RKO (cell line): Measurements from ENCODE around the gene PRG3.
"Not testable (repeated sequence)": the region's sequence is repeated elsewhere in the genome, so short reads cannot be mapped to it uniquely, and the experiment has no call there.

ENCODE experiments used
- DNase-seq: peaks from one replicate; pipeline ENCODE4 v3.0.0-alpha.2; 2016; ENCODE audit warnings: low spot score

Gene PRG3

DNA sequence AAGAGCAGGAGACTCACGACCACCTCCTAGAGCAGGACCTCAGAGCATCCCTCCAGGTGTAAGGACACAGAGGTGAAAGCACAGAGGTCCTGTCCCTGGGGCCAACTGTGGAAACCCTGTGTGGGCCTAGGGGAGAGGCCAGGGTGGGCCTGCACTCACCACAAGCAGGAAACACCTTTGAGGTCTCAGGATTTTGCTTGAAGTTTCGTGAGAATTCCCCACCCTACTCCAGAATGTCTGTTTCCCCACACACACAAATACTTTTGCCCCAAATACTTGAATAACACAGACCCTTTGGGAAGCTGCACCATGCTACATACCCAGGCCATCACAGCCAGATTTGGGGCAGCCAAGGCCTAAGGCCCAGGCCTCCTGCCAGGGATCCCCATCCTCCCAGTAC lies 27.8 kb upstream of the PRG3 start:
- DNase-seq: no peak

DNA sequence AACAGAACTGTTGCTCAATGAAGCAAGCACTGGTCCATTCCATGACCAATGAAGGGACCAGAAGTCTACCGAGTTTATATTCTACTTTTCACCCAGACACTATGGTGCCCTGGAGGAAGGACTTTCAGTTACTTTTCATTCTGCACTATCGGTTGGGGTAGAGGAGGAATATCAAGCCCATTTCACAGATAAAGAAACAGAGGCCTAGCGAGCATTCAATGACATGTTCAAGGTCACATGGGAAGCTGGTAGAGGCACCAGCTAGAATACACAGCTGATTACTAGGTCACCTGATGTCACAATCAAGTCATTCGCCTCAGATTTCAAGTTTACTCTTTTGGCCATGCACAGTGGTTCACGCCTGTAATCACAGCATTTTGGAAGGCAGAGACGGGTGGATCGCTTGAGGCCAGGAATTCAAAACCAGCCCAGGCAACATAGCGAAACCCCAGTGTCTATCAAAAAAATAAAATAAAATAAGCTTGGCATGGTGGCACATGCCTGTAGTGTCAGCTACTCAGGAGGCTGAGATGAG lies 27.1 kb upstream of the PRG3 start:
- DNase-seq: no peak

DNA sequence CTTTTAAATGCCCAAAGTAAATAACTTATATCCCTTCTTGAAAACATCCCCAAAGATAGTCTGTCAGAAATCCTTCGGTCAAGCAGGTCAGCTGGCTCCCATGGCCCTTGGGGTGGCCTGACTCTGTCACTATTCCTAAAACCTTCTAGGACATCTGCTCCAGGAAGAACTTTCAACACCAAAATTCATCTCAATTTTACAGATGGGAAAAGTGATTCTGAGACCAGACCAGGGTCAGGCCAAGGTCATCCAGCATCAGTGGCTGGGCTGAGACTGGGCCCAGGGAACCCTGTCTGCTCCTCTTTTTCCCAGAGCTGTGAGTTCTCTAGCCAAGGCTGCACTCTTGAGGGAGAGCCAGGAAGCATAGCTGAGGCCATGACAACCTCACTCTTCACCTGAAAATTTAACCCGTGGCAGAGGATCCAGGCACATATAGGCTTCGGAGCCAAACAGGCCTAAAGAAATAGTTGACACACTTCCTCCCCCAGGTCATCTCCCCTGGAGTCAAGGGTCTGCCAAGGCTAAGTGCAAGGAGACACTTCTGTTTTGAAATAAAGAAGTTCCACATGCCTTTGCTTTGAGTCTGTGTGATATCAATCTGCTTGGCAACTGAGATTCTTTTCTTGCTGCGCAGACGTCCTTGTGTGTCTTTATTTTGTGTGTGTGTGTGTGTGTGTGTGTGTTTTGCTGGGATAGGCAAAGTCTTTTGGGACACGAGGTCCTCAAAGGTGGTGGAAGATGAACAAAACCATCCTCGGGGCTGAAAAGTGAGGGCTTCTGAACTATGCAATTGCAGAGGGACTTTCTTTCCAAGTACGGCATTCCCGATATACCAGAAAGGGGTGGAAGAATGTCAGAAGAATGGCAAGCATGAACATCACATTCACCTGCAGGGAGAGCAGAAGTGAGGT lies 26.3 kb upstream of the PRG3 start:
- no peak for DNase-seq

DNA sequence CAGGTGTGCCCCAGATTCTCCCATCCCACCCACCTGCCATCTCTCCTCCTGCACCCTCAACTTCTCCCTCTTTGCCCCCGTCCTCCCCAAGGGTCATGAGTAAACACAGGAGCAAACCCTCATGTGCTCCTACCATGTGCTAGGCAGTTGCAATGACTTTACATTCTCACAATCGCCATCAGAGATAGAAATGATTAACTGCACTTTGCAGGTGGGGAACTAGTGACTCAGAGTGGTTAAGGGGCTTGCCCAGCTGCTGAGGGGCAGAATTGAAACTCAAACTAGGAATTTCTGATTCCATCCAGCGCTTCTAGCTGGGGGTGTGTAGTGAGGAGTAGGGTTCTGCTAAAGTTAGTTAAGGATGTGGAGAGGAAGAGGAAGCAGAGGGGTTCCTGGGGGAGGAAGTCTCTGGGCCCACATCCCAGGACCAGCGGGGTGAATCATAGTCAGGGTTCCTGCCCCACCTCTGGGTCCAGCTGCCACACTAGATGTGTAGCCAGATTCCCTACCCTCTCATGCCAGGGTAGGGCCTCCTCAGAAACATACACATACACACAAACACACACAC lies 25.5 kb upstream of the PRG3 start:
- DNase-seq: no peak

DNA sequence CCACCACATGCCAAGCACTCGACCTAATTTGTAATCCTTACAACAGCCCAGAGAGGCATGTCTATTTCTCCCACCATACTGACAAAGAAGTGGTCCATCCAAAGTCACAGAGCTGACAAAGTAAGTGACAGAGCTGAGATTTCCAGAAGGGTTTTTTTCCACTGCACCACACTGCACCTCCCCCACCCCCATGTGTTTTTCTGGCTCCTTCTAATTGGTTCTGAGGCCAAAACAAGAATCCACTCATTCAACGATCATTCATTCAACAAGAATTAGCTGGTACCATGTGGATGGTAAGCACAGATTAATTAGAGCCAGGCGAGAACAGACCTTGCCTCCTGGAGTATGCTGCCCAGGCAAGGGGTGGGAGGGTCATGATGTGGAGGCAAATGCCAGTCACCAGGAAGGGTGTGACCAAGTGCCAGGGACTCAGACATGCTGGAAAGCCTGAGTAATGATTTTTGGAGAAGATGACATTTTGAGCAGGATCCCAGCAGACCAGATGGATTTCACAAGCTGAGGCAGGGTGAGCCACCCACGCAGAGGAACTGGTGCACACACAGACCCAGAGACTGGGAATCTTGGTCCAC lies 24.4 kb upstream of the PRG3 start:
- DNase-seq: no peak

DNA sequence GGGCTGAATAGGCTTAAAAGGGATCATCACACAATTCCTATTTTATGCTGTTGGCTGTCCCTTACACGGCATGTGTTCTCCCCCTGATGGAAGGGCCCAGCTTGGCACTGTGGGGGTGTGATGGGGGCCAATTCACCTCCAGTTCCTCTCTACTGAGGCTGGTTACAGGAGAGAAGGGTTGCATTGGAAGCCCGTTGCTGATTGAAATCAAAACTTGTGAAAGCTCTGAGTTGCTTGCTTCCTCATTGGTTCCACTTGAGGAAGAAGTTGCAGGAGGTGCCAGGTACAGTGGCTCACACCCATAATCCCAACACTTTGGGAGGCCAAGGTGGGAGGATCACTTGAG lies 22.8 kb upstream of the PRG3 start:
- DNase-seq: no peak

DNA sequence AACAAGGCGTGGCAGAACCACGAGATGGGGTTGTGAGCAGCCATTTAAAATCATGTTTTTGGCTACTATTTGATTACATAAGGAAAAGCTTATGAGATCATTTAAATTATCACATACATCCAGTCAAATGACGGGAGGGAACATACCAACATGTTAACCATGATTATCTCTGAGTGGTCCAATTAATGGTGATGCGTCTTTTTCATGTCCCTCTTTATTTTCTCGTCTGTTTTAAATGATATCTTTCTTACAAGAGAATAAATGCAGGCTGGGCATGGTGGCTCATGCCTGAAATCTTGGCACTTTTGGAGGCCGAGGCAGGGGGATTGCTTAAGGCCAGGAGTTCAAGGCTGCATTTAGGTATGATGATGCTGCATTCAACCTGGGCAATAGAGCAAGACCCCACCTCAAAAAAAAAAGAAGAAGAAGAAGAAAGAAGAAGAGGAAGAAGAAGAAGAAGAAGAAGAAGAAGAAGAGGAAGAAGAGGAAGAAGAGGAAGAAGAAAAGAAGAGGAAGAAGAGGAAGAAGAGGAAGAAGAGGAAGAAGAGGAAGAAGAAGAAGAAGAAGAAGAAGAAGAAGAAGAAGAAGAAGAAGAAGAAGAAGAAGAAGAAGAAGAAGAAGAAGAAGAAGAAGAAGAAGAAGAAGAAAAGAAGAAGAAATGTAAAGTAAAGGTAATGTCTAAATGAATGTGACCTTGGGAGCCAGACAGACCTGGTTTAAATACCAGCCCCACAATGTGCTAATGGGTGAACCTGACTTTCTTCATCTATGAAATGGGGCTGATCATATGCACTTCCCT lies 22.3 kb upstream of the PRG3 start:
- DNase-seq: not testable (repeated sequence)

DNA sequence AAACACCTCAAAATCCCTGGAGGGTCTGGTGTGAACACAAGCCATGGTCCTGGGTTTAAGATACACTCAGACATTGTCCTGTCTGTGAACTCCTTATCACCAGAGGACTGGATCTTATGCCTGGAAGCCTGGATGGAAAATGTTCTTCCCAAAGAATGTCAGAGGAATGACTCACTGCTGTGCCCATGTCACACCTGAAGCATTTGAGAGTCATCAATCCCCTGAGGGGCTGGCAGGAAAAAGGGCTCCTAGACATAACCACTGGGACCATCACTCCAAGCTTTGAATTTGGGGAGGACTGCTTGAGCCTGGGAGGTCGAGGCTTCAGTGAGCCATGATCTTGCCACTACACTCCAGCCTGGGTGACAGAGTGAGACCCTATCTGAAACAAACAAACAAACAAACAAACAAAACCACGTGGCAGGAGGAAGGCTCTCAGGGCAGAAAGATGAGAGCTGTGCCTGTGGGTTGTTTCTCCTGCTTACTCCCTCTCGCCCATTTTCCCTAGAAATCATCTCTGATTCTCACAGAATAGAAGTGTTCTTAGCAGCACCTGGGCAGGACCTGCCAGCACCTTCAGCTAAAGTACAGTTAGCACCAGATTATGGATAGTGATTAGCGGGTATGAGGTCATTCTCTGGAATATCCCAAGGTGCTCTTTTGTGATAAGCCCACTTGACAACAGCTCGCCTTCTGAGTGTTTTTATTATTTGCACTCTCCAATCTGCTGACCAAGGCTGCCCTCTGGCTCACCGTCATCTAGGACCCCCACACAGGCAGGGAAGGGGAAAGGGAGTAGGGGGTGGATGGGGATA lies 21.4 kb upstream of the PRG3 start:
- DNase-seq: no peak

DNA sequence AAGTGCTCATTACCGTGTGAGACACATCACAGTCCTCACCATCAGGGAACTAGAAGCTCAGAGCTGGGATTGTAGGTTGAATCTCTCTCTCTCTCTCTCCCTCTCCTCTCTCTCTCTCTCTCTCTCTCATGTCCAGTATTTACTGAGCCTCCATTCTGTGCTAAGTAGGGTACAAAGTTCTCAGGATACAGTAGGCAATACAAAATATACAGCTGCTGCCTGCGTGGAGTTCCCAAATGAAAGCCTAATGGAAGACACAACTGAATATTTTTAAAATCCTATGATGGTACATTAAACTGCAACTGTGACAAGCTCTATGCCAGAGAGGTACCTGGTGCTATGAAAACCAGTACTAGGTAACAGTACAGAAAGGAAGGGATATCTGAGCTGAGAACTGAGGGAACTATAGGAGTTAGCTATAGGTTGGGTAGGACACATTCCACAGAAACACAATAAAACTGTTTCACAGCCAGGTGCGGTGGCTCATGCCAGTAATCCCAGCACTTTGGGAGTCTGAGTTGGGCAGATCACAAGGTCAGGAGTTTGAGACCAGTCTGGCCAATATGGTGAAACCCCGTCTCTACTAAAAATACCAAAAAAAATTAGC lies 19.1 kb upstream of the PRG3 start:
- DNase-seq: no peak

DNA sequence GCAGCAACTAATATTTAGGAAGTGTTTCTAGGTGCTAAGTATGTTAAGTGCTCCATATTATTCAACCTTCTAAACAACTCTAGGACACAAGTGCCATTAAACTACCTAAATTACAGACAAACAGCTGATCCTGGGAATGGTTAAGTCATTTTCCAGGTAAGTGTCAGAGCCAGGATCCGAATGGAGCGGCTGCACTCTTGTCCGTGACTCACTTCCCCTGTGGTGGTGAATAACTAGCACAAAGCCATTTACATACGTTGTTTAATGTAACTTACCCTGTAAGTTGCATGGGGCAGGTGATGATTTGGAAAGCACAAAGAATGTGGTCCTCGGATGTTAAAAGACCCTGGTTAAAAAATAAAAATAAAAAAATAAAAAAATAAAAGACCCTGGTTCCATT lies 18.3 kb upstream of the PRG3 start:
- DNase-seq: peak; percentile 52

DNA sequence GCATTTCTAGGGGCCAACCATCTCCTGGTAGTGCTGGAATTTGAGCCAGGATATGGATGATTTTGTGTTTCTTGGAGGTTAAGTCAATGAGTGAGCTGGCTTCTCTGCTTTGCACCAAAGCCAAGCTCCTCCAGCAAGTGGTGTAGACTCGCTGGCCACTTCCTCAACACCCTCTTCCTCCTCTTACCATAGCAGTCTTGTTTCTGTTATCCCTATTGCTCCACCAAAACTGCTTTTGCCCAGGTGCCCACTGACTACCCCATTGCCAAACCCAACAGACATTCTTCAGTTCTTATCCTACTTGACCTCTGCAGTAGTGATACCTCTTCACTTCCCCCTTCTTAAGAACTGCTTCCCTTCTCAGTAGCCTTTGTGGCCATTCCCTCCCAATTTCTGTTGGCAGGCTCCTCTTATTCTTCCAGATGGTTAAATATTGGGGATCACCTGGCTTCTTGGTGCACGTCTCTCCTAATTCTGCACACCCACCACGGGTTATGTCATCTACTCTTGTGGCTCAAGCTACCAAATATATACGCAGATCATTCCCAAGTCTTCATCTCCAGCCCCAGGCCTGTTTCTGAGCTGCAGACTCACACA lies 16.5 kb upstream of the PRG3 start:
- DNase-seq: no peak

DNA sequence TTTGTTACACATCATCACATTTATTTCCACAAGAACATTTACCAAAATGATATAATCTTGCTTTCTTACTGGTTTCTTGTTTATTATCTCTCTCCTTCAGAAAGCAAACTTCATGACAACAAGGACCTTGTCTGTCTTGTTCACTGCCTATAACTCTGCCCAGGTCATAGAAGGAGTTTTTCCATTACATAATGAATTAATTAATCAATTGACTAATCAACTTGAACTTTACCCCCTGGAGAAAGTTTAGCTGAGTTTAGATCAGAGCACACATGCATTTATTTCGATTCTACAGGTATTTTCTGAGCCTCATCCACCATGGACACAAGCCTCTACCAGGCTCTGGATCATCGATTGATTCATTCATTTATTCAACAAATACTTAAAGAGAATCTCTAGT lies 15.8 kb upstream of the PRG3 start:
- DNase-seq: no peak

DNA sequence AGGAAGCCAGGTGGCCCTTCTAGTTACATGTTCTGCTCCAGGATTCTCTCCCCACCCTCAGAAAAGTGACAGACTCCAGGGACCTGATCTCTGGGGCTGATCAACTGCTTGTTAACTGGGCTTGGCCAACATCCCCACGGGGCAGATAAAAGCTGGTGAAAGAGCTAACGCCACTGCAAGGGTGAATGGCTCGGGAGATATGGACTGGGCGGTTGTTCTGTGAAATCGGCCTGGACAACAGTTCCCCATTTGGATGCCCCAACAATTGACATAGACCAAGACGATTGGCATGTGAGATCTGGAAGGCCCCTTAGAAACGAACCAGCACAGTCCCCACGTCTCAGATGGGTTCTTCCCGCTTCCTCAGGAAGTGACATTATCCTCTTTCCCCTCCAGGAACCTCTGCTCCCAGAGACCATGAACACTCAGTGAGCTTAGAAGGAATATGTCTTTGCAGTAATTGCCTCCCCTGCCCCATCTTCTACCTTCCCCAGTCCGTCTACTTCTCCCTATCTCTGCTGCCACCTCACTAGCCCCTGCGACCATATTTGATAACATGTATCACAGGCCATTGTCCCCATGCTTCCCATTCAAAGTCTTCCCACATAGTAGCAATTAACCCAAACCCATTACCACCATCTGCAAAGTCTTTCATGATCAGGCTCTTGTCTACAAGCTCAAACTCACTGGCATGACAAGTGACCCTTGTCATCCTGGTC lies 15.1 kb upstream of the PRG3 start:
- DNase-seq: no peak

DNA sequence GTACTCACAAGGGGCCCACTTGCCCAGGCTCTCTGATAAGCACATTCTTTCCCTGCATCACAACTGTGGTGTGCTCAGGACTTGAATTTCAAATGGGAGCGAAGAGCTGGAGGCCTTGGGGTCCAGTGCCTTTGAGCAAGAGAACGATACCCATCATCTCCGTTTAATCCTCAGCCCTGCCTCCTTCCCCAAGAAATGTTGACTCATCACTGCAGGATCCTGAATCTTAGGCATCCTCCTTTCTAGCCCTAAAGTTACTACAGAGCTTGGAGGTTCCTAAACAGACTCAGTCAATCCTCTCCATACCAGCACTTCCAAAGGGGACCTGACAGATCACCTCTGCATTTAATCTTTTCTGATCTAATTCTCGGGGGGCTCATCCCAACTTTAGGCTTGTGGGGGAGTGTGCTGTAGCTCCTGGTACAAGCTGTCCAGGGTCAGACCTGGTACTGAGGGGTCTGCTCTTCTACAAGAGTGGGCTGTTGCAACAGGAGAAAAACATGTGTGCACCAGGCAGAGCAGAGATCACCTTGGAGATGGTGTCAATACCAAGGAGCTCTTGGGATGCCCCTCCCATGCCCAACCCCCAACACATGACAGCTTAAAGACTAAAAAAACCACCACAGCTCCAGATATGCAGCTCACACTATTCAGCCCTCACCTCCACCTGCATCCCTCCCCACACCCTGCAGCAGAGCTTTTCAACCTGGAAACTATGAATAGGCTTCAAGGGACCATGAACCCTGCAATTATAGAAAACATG lies 13.4 kb upstream of the PRG3 start:
- DNase-seq: no peak

DNA sequence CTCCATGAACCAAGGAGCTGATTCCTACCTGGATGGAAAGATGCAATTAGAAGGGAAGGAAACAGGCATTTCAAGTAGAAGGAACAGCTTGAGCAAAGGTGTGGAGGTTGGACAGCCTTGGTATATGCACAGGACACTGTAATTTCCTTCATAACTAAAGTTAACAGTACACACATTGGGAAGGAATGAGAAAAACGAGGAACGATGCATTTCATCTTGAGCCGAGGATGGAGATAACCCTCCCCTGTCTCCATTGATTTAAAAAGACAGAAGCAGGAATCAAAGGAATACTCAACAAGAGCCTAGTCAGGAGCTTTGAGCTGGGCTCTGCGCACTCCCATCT lies 11.8 kb upstream of the PRG3 start:
- no peak for DNase-seq

DNA sequence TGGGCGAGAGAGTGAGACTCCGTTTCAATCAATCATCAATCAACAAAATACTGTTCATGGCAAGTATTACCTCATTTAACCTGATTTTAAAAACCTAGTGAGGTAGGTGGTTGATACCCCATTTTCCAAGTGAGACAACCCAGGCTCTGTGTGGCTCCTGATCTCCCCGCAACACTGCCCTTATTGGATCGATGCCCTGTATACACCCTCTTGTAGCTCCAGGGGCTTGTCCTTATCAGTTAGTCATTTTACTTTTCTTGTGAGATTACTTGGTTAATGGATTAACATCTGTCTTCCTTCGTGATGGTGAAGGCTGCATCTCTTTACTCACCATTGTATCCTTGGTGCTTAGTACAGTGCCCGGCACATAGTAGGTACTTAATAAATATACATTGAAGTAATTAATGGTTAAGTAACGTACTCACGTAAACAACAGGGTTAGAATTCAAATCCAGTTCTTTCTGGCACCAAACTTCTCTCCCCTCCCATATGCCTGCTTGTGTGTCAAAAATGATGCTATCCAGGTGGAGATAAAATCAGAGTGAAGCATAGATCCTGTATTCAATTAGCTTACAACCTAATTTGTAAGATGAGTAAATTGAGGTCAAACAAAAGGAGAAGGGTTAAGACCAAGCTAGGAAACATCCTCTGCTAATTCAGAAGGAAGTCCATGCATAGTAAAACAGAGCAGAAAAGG lies 11.3 kb upstream of the PRG3 start:
- DNase-seq: no peak

DNA sequence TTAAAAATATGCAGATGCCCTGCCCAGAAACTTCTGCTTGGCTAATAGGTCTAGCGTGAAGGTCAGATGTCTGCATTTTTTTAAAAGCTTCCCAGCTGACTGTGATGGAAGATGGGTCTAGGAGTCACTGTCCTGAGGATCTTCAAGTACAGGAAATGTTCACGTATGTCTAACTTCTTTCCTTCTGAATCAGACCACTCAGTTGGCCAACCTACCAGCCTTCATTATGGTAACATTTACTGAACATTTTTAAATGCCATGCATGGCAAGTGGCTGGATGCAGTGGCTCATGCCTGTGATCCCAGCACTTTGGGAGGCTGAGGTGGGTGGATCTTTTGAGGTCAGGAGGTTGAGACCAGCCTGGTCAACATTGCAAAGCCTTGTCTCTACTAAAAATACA lies 10.6 kb upstream of the PRG3 start:
- no peak for DNase-seq

DNA sequence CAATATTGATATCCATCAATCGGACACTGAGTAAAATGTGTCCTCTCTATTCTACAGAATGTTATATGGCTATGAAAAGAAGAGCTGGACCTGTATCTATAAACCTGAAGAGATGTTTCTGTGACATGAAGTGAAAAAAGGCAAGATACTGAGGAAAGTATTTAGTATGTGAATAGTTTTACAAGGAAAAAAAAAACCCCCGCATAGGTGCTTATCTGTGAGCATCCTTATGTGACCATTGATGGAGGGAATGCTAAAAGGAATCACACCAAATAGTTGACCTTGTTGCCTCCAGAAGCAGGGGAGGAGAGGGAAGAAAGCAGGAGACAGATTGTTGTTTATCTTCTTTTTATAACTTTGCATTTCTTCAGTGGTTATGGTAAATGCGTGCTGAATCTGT lies 10.2 kb upstream of the PRG3 start:
- DNase-seq: no peak

DNA sequence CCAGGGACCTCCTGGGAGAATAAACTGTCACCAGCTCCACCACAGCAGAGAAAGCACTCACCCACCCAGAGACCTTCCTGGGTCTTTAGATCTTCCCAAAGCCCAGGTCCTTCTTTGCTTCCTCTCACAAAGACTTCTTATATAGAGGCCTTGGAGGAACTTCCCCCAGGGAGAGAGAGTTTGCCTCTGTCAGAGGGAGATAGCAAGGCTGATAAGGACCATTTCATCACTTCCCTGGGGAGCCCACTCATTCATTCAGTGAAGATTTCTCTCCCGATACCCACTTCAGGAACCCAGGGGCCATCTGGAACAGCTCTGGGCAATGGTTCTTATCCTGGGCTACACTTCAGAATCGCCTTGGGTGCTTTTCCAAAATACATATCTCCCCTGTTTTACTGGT lies 9.6 kb upstream of the PRG3 start, which contains the start of gene PRG2:
Gene PRG2, minus strand, starts transcription at position 116 of the 400 bp plus-strand sequence. CDS start 706 bp downstream, outside the sequence.
- DNase-seq: no peak
